NAMALWA (cell line): ENCODE data around the gene LRRC10B.

ENCODE experiments used
- DNase-seq: peaks from one replicate; pipeline ENCODE4 v3.0.0-alpha.2; 2015; ENCODE audit warnings: low spot score

LRRC10B gene

GRCh38 chr11:61546663-61547062 lies 38.1 kb downstream of the LRRC10B start:
- no peak for DNase-seq

GRCh38 chr11:61547246-61547645 lies 38.7 kb downstream of the LRRC10B start:
- no peak for DNase-seq

- DNase-seq = no peak
These were observed 40.6 kb downstream of the LRRC10B start for GRCh38 chr11:61549177-61549576.

GRCh38 chr11:61549662-61550568 lies 41.4 kb downstream of the LRRC10B start:
- no peak for DNase-seq

- no peak for DNase-seq
These were observed 42.2 kb downstream of the LRRC10B start for GRCh38 chr11:61550665-61551227.

GRCh38 chr11:61551634-61552033 lies 43.1 kb downstream of the LRRC10B start:
- DNase-seq = no peak

GRCh38 chr11:61552108-61552635 lies 43.6 kb downstream of the LRRC10B start:
- DNase-seq = no peak

- no peak for DNase-seq
These were observed 45.0 kb downstream of the LRRC10B start for GRCh38 chr11:61553373-61554171.

GRCh38 chr11:61554172-61554988 lies 45.8 kb downstream of the LRRC10B start:
- no peak for DNase-seq

- DNase-seq = no peak
These were observed 46.8 kb downstream of the LRRC10B start for GRCh38 chr11:61555051-61555969.

- DNase-seq = no peak
These were observed 47.4 kb downstream of the LRRC10B start for GRCh38 chr11:61555978-61556377.

GRCh38 chr11:61556621-61557020 lies 48.1 kb downstream of the LRRC10B start:
- DNase-seq = no peak
